Endodermal cell (in vitro differentiated cells): ENCODE data around the gene HMGCS2. TPM values are rescaled to one million over a fixed set of nuclear protein-coding genes. Genes with fewer than 3 reads are reported as not detected.

Experiments
- DNase-seq: peaks from one replicate; pipeline ENCODE4 v3.0.0-alpha.2; 2017
- H3K27ac ChIP-seq: 2 replicates; pipeline ENCODE4 v1.5.1; 2013; ENCODE audit warnings: mild to moderate bottlenecking, low read depth, low read length, moderate library complexity
- H3K27me3 ChIP-seq: 2 replicates; pipeline ENCODE4 v1.6.1; 2013; ENCODE audit warnings: mild to moderate bottlenecking, low read length, moderate library complexity; ENCODE audit not compliant: insufficient read depth, control insufficient read depth, poor library complexity, severe bottlenecking
- H3K36me3 ChIP-seq: 2 replicates; pipeline ENCODE4 v1.7.0; 2013; ENCODE audit warnings: mild to moderate bottlenecking, low read length, moderate library complexity; ENCODE audit not compliant: control insufficient read depth, insufficient read depth
- H3K4me1 ChIP-seq: one replicate; pipeline ENCODE4 v1.7.0; 2013; ENCODE audit warnings: low read length; ENCODE audit not compliant: control insufficient read depth, insufficient read depth
- H3K4me3 ChIP-seq: 2 replicates; pipeline ENCODE4 v1.5.1; 2013; ENCODE audit warnings: mild to moderate bottlenecking, low read length, moderate library complexity
- H3K9ac ChIP-seq: 2 replicates; pipeline ENCODE4 v1.6.1; 2013; ENCODE audit warnings: mild to moderate bottlenecking, low read length, moderate library complexity; ENCODE audit not compliant: poor library complexity, severe bottlenecking; ENCODE audit errors: extremely low read depth
- H3K9me3 ChIP-seq: 2 replicates; pipeline ENCODE4 v1.6.1; 2013; ENCODE audit warnings: mild to moderate bottlenecking, low read length, moderate library complexity; ENCODE audit not compliant: control insufficient read depth
- H3K27ac Mint-ChIP-seq: 2 replicates; pipeline ENCODE4 v1.8.0; 2020; ENCODE audit warnings: mixed read lengths
- H3K27me3 Mint-ChIP-seq: 2 replicates; pipeline ENCODE4 v1.8.0; 2021; ENCODE audit warnings: mild to moderate bottlenecking, mixed read lengths; ENCODE audit not compliant: insufficient read depth
- H3K36me3 Mint-ChIP-seq: 2 replicates; pipeline ENCODE4 v1.8.0; 2020; ENCODE audit warnings: low read depth, mixed read lengths
- H3K4me1 Mint-ChIP-seq: 2 replicates; pipeline ENCODE4 v1.8.0; 2020; ENCODE audit warnings: mixed read lengths
- H3K4me3 Mint-ChIP-seq: 2 replicates; pipeline ENCODE4 v1.8.0; 2020; ENCODE audit warnings: mild to moderate bottlenecking, moderate library complexity, mixed read lengths
- H3K9me3 Mint-ChIP-seq: 2 replicates; pipeline ENCODE4 v1.8.0; 2020; ENCODE audit warnings: mild to moderate bottlenecking, mixed read lengths
- whole genome bisulfite sequencing, 2 experiments: methylation state at CpG; one replicate each; pipeline versions ENCODE4 v1.1.5 to v1.1.7; 2013; ENCODE audit warnings: missing lambda C conversion rate in 2 of 2, mixed read lengths in 1 of 2; ENCODE audit not compliant: insufficient coverage in 1 of 2, insufficient read length in 1 of 2; 5-methylcytosine and 5-hydroxymethylcytosine counted together
- total RNA-seq, 2 donors: library from RNA; stranded (reverse); fragmentation: NEBNext Ultra II Directional in 1 of 2; extraction: Animal tissue kit (Norgen Biotek cat#: 25700) in 1 of 2; gene quantifications; 2 replicates in 1 of 2; 3 replicates in 1 of 2; pipeline ENCODE4 v1.2.1, GENCODE V29; 2021
- TF ChIP-seq, protein P1 (sequence below): fragments of 200-600 bp; sonication (generic); conservative IDR thresholded peaks from 2 replicates; pipeline ENCODE4 v1.5.0; 2021; ENCODE audit warnings: antibody characterized with exemption, mild to moderate bottlenecking

The HMGCS2 gene
- total RNA-seq, 2 donors from 2014 or later: not detected

DNA sequence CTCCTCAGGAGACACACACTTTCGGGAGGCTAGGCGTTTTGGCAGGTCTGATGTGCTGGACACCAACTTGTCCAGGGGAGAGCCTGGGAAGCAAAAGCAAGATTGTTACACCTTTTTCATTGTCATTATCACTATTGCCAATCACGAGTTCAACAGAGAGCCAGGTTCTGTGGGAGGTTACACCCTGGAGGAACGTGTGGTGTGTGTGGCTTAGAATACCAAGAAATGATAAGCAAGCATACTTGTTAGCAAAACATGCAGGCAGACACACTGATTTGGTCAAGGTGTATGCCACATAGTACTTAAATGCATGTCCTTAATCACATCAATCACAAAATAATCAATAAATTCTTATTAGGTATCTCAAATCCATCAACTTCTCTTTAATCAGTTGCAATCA, 16.1 kb downstream of the HMGCS2 start:
- Histone ChIP-seq H3K27ac (no peak overlapping the region), H3K9ac (no peak overlapping the region), H3K4me1 (no peaks in the 10 kb centered on the region), H3K9me3 (no peaks in the 10 kb centered on the region), H3K27me3 (peaks cover 8% of the 10 kb centered on the region), H3K36me3 (no peaks in the 10 kb centered on the region), H3K4me3 (no peak overlapping the region)
- Mint-ChIP-seq H3K4me3 (no peak overlapping the region), H3K27me3 (peaks cover 8% of the 10 kb centered on the region), H3K9me3 (no peaks in the 10 kb centered on the region), H3K36me3 (no peaks in the 10 kb centered on the region), H3K27ac (no peak overlapping the region), H3K4me1 (peaks cover 2% of the 10 kb centered on the region)
- 81 to 94% methylated on average over 2 to 4 of the region's 4 CpGs for WGBS, 2 experiments
- TF ChIP-seq, protein P1, sequence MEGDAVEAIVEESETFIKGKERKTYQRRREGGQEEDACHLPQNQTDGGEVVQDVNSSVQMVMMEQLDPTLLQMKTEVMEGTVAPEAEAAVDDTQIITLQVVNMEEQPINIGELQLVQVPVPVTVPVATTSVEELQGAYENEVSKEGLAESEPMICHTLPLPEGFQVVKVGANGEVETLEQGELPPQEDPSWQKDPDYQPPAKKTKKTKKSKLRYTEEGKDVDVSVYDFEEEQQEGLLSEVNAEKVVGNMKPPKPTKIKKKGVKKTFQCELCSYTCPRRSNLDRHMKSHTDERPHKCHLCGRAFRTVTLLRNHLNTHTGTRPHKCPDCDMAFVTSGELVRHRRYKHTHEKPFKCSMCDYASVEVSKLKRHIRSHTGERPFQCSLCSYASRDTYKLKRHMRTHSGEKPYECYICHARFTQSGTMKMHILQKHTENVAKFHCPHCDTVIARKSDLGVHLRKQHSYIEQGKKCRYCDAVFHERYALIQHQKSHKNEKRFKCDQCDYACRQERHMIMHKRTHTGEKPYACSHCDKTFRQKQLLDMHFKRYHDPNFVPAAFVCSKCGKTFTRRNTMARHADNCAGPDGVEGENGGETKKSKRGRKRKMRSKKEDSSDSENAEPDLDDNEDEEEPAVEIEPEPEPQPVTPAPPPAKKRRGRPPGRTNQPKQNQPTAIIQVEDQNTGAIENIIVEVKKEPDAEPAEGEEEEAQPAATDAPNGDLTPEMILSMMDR: no peak
- no peak for DNase-seq

DNA sequence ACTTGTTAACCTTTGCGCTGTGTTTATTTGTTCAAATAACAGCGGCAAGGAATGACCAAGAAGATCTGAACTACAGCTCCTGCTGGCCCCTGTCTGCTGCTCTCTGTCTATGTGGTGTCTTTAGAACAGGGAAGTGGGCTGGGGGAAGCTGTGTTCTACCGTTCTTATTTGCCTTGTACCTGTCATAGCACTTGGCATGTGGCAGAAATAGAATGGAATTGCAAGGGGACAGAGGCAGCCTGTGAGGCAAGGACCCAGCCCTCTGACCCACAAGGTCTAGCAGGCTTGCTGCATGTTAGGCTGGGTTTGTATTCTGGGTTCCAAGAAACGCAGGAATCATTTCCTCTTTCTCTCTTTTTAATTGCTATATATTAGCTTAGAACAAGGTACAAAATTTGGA, 20.7 kb downstream of the HMGCS2 start:
- Histone ChIP-seq H3K4me1 (peaks cover 10% of the 10 kb centered on the region), H3K27ac (no peak overlapping the region), H3K9ac (no peak overlapping the region), H3K27me3 (no peaks in the 10 kb centered on the region), H3K36me3 (peaks cover 6% of the 10 kb centered on the region), H3K4me3 (no peak overlapping the region), H3K9me3 (no peaks in the 10 kb centered on the region)
- H3K27me3 Mint-ChIP-seq: peaks cover 5% of the 10 kb centered on the region
- H3K9me3 Mint-ChIP-seq: no peaks in the 10 kb centered on the region
- TF ChIP-seq, protein P1: no peak
- 88 to 91% methylated on average over 3 of the region's 4 CpGs for WGBS, 2 experiments
- no peak overlapping the region for H3K27ac Mint-ChIP-seq
- no peak overlapping the region for H3K4me3 Mint-ChIP-seq
- no peaks in the 10 kb centered on the region for H3K36me3 Mint-ChIP-seq
- peaks cover 27% of the 10 kb centered on the region for H3K4me1 Mint-ChIP-seq
- DNase-seq: no peak

DNA sequence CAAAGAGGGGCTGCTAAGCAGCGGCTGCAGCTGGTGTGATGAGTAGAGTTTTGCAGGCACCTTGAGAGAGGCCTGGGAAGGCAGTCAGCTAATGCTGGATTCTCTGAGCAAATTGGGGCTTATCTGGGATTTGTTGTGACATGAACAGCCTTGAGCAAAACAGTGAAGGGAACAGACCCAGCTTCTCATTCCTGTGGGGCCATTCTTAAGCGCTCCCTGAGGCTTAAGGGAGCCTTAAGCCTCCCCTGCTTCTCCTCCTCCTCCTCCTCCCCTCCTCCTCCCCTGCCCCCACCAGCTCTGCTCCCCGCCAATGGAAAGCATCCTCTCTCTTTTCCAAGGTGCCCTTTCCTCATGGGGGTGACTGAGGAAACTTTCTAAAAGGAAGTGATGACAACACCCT, 21.3 kb downstream of the HMGCS2 start:
- H3K36me3 Mint-ChIP-seq: peaks cover 2% of the 10 kb centered on the region
- H3K4me1 ChIP-seq: peaks cover 10% of the 10 kb centered on the region
- WGBS, 2 experiments: 79 to 100% methylated on average over 1 to 3 of the region's 3 CpGs
- TF ChIP-seq, protein P1: no peak
- H3K4me3 ChIP-seq: no peak overlapping the region
- no peaks in the 10 kb centered on the region for H3K9me3 ChIP-seq
- peaks cover 27% of the 10 kb centered on the region for H3K4me1 Mint-ChIP-seq
- no peak overlapping the region for H3K4me3 Mint-ChIP-seq
- H3K27me3 Mint-ChIP-seq: peaks cover 5% of the 10 kb centered on the region
- H3K27ac Mint-ChIP-seq: no peak overlapping the region
- H3K9me3 Mint-ChIP-seq: no peaks in the 10 kb centered on the region
- H3K27me3 ChIP-seq: no peaks in the 10 kb centered on the region
- H3K36me3 ChIP-seq: peaks cover 6% of the 10 kb centered on the region
- H3K27ac ChIP-seq: no peak overlapping the region
- DNase-seq: no peak
- H3K9ac ChIP-seq: no peak overlapping the region
